ENCODE data around the gene MINK1.

The MINK1 gene

DNA sequence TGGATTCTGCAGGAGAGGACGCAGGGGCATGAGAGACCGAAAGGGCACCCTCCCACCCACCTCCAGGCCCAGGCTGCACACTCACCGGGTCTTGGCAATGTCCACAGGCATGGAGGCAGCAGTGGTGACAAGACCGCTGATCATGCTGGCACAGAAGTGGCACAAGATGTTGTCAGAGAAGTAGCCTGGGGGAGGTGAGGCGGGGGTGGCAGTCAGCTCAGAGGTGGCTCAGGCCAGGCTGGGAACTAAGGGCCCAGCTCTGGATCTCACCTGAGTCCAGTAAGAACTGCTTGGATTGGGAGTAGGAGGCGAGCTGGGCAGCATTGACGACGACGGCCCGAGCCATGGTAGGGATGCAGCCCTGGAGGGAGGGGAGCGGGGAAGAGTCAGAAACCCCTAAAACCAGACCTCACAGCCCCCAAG lies 104.9 kb downstream of the MINK1 start:
- no peak for DNase-seq

DNA sequence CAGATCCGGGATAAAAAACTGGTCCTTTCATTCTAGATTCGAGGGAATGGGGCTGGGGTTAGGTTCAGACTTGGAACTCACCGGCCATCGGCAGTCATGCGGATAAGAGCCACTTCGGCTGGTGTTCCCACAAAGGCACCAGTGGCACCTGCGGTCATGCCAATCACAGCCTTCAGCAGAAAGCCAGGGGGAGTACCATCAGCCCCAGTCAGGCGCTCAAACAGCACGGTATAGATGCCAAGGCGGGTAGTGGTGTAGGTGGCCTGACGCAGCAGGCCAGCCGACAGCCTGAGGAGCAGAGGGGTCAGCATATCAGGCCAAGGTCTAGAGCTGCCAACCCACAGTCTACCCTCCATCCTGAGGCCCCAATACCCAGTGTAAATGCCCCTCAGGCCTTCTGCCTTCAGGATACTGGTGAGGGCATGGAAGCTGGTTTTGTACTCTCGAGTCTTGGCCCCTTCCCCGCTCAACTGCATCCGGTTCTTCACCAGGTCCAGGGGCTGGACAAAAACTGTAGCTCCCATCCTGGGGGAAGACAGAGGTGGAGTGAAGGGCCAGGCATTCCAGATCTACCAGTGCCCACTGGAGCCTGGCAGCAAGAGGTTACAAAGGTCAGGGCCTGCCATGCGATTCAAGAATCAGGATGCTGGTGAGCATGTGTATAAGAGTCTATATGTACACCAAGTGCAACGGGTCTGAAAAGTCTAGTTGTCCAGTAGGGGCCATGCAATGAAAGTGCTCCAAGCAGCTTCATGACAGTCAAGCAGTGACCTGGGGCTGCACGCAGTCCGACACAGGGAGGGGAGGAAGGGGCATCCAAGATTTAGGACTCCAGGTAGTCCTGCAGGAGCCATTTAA lies 105.8 kb downstream of the MINK1 start:
- no peak for DNase-seq

DNA sequence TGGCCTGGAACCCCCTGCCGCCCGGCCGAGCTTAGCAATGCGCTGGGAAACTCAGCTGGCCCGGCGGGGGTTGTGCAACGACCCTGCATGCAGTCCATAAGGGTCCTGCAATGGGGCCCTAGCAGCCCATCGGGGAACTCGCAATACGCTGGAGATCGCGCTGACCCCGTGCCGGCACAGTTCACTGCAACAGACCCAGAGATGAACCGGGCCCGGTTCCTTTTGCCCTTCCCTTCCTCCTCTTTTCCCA lies 106.3 kb downstream of the MINK1 start:
- no peak for DNase-seq

DNA sequence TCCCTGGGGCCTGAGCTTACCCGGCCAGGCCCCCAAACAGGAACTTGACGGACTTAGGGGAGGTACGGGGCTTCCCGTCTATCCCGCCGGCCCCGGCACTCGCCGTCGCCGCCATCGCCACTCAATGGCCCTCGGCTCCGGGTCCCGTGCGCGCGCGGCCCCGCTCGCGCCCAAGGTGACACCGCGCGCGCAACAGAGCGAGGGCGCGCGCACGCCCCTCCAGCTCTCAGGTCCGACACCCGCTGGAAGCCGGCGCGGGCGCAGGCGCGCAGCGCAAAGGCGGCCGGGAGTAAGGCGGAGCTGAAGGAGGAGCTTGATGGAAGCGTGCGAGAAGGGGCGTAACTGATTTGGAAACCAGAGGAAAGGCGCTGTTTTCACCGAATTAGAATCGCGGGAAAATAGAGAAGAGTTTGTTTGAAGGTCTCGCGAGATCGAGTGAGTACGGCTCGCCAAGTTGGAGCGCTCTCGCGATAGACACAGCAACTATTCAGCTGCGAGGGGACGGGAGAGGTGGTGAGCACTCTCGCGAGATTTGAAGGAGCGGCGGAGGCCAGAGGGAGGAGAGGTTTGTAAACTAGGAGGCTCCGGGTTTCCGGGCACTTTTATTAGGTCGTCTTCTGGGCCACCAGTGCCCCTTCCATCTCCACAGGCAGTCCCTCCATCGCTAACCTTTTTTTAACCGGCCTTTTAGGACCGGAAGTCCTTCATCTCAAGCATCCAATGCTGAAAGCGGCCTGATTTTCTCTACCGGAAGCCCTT lies 106.8 kb downstream of the MINK1 start, which contains the start of the genes RNF167 and SLC25A11:
TSS of gene RNF167 (plus strand) at position 473 of the 759 bp plus-strand sequence. CDS start 642 bp downstream, outside the sequence.
TSS of gene SLC25A11 (minus strand) at position 251 of the 759 bp plus-strand sequence. CDS start at position 115, 136 bp downstream.
- DNase-seq: peak; percentile 89

DNA sequence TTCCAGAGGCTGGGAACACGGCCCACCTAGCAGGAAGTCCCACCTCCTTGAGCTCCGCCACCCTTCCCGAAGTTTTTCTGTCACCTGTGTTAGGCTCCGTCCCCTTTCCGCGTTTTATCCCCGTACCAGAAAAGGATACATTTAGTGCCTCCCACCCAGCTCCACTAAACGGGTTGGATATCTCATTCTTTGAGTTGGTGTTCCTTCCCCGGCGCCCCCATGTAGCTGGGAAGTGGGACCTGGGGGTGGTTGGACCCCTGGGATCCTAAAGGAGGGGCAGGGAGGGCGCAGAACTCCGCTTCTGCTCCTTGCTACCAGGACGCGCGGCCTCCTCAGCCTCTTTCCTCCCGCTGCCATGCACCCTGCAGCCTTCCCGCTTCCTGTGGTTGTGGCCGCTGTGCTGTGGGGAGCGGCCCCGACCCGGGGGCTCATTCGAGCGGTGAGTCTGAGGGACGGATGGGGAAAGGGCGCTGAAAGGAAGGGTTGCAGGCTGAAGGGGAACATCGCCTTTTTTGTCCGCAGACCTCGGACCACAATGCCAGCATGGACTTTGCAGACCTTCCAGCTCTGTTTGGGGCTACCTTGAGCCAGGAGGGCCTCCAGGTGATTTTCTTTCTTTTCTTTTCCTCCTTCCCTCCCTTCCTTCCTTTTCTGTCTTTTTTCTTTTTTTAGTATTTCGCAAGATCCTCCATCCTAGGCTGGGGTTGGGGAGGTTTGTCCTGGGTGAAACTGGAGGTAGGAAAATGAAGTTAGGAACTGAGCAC lies 107.6 kb downstream of the MINK1 start:
- no peak for DNase-seq

DNA sequence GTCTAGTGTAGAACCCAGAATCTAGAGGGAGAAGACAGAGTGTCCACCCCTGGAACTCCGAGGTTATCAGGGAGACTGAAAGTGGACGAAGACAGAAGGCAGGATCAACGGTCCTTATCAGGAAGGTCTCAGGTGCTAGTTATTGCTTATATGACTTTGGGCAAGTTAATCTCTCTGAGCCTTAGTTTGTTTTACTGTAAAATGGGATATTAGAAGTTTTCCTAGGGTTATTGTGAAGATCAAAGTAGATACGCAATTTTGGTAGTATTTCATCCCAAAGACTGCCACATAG lies 108.1 kb downstream of the MINK1 start:
- DNase-seq: no peak

DNA sequence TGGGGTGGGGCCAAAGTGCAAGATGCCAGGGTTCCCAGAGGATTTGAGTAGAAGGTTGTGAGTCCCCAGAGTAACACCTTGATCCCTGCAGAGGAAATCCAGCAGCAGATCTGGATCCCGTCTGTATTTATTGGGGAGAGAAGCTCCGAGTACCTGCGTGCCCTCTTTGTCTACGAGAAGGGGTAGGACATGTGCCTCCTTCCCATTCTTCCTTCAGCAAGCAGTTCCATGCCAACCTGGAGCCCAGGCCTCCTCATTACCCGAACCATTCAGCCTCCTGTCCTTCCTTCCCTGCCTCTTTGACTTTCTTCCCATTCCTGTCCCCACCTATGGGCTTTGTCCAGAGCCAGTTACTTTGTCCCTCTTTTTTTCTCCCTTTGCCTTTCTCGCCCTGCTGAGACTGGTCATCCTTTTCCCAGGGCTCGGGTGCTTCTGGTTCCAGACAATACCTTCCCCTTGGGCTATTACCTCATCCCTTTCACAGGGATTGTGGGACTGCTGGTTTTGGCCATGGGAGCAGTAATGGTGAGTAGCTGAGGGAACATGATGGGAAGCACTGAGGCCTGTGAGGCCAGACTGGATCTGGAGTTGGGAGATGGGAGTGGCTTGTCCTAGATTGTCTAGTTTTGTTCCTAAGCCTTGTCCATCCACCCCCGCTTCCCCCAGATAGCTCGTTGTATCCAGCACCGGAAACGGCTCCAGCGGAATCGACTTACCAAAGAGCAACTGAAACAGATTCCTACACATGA lies 109.8 kb downstream of the MINK1 start:
- DNase-seq: no peak

DNA sequence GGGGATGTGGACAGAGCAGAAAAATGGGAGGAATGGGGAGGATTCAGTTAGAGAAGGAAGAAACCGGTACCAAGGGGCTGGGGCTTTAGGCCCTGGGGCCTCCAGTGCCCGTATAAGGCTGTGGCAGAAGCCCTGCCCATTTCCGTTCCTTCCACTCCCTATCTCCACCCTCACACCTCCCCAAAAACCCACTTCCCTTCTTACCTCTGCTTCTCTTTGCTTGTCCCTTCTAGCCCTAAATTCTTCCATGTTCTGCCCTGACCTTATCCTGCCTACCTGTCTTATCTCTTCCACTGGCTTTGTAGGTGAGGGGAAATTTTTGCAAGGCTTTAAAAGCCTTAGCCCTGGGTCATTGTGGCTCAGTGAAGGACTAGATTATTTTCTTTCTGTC lies 111.0 kb downstream of the MINK1 start:
- DNase-seq: no peak

DNA sequence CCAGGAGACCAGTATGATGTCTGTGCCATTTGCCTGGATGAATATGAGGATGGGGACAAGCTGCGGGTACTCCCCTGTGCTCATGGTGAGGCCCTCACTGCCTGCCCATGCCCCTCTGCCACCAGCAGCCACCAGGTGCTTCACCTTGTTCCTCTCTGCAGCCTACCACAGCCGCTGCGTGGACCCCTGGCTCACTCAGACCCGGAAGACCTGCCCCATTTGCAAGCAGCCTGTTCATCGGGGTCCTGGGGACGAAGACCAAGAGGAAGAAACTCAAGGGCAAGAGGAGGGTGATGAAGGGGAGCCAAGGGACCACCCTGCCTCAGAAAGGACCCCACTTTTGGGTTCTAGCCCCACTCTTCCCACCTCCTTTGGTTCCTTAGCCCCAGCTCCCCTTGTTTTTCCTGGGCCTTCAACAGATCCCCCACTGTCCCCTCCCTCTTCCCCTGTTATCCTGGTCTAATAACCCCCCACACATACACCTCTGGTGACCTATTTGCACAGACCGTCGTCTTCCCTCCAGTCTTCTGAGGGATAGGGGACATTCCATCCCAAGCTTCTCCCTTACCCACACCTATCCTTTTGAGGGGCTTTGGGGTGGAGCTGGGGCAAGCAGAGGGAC lies 111.5 kb downstream of the MINK1 start:
- no peak for DNase-seq

DNA sequence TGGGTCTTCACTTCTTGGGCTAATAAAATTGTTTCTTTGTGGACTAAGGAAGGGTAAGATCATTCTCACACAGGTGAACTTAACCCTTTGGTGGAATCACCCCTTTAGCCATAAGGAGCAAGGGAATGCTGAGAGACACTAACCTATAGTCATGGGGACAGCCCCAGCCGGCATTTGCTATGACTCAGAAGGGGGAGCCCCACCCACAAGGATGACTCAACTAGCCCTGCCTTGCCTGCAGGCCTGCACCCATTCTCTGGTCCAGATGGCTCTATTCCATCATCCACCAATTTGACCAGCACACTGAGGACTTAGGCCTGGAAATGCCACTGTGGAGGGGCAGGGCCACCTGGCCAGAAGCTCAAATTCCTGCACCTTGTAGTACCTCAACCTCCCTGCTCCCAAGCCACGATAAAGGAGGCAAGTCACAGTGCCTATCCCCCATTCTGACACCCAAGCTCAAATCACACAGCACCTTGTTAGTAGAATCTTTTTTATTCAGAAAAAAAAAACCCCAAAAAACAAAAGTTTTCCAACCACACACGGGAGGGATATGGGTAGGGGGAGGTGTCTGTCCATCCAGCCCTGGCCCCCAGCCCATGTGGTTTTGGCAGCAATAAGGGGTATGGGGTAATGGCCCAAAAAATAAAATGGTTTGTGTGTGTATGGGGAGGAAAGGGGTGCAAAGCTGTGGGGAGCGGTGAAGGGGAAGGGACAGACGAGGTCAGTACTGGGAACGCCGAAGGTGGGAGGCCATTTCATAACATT lies 112.2 kb downstream of the MINK1 start:
- DNase-seq: peak; percentile 84

DNA sequence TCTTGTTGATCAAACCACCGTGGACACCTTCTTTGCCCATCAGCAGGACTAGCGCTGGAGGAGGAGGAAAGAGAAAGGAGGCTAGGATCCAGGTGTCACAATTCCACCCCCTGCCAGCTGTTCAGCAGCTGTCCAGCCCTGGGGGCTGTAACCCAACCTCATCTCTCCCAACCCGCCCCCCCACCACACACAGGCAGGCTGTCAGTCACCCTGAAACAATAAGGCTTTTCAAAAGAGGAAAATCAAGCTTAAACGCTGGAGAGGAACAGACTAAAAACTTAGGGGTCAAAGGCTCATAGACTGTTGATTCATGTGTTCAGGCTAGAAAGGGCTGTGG lies 112.8 kb downstream of the MINK1 start:
- no peak for DNase-seq

DNA sequence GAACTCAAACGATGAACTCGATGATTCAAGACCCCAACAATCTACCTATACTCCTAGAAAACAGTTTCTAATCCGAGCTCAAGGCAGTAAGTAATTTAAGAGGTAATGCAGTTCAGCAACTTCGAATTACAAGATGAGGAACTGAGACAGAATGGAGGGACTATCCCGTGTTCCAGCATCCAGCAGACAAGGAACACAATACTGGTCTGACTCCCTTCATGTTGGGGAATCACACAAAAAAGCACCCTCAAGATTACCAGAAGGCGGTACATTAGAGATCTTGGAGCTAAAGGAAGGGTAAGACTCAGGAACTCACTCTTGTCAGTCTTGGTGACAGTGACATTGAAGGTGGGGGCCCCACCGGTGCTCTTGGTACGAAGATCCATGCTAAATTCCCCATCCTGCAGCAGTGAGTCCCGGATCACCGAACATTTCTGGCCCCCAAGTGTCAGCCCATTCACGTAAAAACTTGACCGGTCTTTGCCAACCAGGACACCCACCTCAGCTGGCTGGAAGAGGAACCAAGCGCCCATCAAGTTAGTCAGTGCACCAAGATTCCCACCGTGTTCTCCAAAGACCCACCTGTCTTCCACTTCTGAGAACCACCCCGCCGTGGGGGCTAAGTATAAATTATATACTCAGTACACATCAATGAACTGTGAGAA lies 113.3 kb downstream of the MINK1 start:
- DNase-seq: no peak

DNA sequence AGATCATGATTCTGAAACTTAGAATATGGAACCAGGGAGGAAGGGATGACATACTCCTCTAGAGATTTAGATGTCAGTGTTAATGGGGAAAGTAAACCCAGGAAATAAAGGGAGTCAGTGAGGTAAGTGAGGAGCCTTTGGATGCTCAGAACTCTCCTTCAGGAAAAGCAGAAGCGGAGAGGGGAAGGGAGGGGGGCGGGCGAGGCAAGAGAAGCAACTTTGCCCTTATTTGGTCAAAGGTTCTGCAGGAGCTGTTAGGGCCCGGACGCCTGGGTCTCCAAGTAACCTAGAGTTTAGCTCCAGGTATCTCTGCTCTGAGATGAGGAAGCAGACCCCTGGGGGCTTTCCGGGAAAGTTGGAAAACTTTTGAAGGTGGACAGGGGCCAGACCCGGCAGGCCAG lies 113.9 kb downstream of the MINK1 start:
- DNase-seq: no peak
